DMS153 (cell line): Measurements from ENCODE around the gene ADAMTS1.

Experiments
- DNase-seq: peaks from one replicate; lab custom pipeline; 2025; lab: John Stamatoyannopoulos, UW

The ADAMTS1 gene

DNA sequence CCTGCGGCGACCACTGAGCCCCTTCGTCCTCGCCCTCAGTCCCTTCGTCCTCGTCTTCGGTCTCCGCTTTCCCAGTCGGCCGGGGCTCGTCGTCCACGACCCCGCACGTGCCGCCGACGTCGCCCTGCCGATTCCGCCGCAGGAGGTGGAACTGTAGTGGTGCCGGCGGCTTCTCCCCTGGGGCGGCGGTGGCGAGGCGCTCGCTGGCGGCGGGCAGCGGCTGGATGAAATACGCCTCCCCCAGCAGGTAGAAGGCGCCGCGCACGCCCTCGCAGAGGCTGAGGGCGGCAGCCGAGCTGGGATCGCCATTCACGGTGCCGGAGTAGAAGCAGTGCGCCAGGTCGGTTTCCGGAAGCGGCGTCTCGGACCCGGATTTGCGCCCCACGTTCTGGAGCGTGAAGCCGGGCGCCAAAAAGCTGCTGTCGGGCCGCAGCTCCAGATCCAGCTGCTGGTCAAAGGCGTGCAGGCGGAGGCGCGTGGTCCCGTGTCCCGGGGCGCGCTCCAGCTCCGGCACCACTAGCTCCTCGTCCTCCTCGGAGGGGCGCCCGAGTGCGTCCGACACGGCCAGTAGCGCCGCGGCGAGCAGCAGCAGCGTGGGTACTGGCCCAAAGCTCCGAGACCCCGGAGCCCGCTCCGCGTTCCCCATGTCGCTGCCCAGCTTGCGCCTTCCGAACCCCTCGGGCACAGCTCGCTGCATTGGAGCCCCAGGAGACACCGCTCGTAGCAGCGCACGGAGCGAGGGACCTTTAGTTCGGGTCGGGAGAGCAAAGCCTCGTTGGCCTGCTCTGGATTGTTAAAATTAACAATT, 747 bp downstream of the ADAMTS1 start:
- no peak for DNase-seq

DNA sequence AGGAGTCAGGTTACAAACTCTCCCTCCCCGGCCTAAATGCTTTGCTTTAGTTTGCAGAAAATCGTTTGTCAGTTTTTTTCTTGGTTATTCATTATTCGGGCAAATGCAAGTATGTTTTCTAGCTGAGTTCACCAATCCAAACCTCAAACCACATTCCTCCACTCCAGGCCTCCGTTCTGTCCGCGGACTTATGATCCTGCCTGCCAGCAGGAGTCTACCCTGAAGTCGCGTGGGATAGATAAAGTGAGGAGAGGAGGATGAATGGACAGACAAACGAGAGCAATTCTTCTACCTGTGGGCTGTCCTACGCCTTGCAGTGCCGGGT, 1.3 kb downstream of the ADAMTS1 start:
- DNase-seq: no peak

DNA sequence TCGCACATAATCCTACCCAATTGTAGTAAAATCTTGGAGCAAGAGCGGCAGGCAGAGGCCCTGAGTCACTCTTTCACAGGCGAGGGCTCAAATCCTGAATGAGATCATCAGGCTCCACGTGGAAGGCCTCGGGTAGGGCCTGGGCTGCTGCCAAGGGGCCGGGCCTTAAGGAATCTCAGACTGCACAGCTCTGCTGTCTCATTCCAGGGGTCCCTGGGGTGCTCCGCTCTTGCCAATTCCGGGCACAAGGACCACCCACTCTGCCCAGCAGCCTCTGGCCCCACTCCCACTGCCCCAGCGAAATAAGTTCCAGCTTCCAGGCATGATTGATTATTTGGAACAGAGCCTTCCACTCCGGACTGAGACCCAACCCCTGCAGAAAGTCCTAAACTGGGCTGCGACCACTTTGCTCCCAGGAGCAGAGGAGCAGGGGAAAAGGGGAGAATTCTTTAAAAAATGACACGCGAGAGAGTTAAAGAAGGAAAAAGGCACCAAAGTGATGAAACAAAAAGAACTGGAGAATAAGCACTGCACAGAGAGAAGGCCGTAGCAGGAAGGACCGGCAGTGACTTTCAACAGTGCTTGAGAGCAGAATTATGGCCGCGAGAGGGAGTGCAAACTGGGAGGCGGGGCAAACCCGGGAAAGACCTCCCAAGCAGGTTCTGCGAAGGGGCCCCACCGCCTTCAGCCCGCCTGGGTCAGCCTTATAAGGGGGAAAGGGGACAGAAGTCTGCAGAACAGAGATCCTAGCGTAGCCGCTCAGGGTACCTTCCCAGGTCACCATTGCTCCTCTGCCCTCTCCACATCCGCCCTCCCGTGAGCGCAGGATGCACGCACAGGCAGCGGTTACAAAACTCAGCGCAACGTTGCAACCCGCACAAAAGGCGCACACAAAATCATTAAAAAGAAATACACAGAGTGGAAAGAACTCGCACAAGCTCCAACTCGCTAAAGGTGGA, 2.0 kb downstream of the ADAMTS1 start:
- no peak for DNase-seq

DNA sequence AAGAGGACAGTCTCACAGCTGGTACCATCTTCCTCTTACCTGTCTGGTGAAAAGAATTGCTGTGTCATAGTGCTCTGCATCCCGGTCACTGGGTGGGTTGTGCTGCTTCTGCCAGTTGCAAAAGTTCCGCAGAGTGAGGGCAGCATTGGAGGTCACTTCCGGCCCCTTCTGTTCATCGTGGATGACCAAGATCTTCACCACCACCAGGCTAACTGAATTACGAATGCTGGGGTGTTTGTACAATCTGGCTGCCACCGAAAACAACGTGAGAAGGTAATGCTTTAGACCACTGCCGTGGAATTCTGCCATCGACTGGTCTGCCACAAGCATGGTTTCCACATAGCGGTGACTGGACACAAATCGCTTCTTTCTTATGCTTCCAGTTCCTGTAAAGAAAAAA, 2.9 kb downstream of the ADAMTS1 start:
- no peak for DNase-seq

DNA sequence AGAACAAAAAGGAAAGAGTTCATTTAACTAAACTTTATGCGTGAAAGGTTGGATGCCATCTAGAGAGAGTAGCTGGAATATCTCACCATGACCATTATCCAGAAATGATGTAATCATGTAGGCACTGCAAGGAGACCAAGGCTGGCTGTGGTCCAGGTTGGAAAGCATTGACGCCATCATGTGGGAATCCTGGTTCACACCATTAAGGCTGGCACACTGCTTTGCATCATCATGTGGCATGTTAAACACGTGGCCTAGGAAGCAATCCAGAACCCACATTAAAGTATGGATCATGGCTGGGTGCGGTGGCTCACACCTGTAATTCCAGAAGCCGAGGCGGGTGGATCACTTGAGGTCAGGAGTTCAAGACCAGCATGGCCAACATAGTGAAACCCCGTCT, 4.3 kb downstream of the ADAMTS1 start:
- DNase-seq: peak; percentile 9

DNA sequence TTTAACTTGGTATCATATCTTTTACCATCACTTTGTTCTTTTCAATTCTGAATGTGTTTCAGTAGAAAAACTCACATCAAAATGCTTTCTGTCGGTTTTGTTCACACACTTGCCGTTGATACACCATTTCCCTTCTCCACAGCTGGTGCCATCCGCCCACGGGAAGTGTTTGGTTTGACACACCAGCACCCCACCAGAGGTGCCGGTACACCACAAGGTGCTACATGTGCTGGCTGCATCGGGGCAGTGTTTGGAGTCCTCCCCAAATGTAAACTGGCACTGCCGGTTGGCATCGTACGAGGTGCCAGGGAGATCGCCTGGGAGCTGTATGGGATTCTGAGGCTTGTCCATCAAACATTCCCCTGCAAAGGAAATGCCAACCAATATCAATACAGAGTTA, 5.0 kb downstream of the ADAMTS1 start:
- no peak for DNase-seq

DNA sequence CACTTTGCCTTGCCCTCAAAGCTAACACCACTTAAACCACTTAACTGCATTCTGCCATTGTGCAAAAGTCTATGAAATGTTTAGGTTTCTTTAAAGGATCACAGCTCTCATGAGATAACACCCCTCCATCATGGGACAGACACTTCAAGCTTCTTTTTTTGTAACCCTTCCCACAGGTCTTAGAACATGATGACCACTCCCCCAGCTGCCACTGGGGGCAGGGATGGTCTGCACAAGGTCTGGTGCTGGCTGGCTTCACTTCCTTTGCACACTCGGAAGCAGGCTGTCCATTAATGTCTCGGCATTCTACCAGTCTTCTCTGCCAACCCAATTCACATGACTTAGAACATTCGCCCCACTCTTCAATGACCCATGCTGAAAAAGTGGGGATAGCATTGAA, 7.7 kb downstream of the ADAMTS1 start:
- DNase-seq: no peak

DNA sequence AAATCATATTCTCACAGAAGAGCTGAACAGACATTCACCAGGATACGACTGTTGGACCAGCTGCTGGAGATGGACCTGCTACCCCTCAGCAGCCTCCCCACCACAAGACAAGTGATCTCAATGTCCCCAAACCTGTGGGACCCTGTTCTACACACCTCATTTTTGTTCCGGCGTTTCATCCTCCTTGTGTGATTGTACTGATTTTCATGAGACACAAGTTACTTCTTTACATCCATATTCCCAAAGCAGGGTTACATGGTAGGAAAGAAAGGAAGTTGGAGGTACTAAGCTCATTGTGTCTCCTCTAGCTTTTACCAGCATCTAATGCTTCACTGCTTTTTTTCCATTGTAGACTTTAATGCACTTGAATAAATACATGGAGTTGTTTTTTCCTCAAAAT, 8.7 kb downstream of the ADAMTS1 start:
- DNase-seq: no peak

DNA sequence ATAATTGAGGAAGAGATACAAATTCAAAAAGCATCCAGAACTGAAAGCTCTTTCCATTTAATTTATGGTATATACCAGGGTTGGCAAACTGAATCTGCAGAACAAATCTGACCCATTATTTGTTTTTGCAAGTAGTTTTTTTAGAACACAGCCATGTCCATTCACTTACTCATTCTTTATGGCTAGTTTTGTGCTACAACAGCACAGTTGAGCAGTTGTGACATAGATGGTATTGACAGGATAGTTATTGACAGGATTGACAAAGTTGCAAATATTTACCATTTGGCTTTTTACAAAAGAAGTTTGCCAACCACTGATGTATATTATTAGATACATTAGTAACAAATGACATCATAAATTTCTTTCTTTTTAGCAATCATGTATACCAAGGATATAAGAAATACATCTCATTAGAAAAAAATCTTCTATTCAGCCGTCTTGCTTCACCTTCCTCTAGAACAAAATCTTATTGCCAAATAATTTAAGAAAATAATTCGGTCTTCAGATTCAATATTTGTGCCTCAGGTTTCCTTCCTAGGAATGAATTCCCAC, 9.4 kb downstream of the ADAMTS1 start:
- DNase-seq: no peak

DNA sequence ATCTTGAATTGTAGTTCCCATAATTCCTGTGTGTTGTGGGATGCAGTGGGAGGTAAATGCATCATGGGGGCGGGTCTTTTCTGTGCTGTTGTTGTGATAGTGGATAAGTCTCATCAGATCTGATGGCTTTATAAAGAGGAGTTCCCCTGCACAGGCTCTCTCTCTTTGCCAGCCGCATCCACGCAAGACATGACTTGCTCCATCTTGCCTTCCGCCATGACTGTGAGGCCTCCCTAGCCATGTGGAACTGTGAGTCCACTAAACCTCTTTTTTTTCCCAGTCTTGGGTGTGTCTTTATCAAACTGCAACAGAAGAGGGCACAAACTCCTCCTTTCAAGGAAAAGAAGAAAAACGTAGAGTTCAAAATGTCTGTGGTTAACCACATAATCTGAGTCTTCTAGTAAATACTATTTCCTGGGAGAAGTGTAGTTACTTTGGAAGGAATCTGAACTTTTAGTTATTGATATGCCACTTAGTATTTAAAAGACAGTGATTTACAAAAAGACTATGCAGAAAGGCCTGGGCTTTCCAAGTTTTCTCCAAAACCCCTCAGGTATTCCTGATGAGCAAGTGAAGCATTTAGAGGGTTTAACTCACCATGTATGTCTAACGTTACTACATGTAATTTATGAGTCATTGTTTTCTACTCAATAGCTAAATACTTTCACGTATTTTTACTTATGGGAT, 10.0 kb downstream of the ADAMTS1 start:
- no peak for DNase-seq

DNA sequence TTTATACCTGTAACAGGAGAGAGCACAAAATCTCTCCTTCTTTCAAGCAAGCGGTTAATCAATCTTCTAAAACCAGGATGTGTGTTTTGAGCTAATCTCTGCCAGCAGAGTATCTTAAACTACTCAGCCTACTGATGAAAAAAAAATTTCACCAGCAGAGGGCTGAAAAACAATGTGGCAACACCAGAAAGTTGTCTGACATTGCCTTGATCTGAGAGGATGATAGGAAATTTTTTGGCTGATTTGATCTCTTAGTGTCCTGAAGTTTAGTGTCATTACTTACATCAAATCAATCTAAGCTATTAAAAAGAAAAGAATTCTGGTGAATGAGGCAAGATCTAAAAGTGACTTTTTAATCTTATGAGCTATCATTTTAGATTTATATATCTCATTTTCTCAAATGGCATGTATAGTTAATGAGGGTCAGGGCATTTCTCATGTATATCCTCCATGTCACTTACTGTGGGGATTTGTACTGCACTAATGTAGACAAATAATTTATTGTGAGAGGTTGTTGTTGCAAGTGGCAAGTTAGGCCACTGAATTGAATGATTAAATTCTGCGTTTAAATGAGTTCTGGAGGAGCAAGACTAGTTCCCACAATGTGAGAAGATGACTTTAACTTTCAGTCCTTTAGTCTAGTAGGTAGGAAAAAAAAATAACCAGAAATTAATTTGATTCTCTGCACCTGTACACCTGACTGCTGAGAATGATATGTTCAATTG, 10.9 kb downstream of the ADAMTS1 start:
- no peak for DNase-seq

DNA sequence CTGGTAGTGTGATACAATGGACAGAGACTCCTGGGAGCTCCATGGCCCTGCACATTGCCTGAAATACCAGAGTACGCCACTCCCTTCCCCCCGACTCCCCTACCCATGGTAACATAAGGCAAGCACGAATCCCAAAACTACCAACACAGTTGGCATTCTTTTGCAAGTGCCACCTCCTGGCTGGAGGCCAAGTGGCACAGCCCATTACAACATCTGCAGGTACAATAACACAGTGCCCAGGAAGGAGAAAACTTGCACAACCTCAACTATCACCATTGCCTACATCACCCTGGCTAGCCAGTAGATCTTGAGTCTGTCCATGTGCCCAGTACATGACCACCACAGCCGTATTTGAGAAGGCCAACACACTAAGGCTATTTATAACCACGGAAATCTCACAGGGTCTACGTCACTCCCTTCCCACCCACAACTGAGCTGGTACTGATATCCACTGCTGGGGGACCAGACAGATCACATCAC, 11.7 kb downstream of the ADAMTS1 start:
- DNase-seq: no peak

DNA sequence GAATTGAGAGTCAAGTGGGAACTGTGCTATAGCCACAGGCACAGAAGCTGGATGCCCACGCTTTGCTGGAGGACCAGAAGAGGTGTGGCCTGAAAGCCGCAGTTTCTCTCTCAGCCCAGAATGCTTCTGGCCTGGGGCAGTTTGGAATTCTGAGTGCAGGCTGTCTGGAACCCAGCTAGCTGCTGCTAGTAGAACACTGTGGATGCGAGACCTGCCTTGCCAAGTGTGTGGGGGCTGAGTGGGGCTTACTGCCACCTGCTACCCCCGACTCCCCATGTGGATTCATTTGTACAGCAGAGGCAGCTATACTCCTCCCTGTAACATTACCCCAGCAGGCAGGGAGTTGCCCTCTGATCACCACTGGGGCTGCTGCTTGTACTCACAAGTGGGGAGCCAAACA, 12.2 kb downstream of the ADAMTS1 start:
- no peak for DNase-seq

DNA sequence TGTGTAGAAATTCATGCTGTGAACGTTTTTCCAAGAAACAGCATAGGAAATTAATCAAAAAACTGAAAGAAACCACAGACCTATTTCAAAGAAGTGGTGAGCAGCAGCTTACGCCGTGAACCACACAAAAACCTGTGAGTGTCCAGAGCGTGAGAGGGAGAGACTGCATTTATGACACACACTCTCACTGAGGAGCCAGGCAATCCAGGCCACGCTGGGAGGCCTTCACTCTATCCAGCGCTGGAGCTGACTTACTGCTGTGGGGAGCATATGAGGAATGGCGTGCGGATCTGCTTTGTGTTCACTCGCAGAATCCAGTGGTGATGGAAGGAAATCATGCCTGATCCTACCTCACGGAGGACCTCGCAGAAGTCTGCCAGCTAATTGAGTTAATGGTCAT, 12.7 kb downstream of the ADAMTS1 start:
- DNase-seq: no peak

DNA sequence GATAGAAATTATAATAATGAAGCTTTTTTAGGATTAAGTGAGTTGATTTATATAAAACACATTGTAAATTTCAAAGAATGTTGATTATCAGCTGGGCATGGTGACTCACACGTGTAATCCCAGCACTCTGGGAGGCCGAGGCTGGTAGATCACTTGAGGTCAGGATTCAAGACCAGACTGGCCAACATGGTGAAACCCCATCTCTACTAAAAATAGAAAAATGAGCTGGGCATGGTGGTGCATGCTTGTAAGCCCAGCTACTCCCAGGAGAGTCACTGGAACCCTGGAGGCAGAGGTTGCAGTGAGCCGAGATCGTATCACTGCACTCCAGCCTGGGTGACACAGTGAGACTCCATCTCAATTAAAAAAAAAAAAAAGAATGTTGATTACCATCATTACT, 18.4 kb downstream of the ADAMTS1 start:
- no peak for DNase-seq

DNA sequence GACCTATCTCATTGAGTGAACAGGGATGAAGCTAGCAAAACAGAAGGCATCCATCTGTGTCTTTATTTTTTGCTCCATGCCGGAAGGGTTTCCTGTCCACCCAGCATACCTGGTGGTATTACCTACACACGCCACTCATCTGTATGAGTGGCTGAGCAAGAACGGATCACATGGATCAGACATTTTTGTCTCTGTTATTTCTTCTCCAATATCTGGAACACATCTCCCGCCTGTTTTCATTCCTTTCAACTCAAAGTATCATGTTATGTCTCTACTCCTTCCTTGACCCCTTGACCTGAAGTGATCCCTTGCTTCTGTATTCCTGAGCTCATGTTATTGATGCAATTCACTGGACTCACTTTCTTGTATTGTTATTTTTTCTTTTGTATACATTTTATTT, 24.7 kb downstream of the ADAMTS1 start:
- no peak for DNase-seq

DNA sequence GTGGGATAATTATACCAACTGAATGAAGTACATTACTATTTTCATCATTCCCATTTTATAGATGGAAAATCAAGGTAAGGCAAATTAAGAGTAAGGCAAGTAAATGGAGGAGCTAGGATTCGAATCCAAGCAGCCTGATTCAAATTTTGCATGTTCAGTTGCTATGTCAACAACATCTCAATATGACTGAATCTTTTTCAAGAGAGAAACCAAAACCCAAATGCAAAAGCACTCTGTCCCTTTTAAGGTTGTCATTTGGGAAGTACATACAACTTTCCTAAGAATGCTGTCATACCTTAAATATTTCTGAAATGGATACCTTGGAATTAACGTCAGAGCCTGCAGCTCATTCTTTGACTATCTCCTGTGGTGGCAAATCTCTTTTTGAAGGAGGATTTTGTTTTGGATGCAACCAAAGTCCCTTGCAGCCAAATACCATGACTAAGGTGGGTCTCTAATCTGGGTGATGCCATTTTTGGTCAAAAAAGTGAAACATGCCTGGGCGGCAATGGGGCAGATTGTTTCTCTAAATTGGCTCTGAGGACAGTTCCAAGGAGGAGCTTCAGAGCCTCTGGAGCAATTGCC, 25.4 kb downstream of the ADAMTS1 start:
- no peak for DNase-seq

DNA sequence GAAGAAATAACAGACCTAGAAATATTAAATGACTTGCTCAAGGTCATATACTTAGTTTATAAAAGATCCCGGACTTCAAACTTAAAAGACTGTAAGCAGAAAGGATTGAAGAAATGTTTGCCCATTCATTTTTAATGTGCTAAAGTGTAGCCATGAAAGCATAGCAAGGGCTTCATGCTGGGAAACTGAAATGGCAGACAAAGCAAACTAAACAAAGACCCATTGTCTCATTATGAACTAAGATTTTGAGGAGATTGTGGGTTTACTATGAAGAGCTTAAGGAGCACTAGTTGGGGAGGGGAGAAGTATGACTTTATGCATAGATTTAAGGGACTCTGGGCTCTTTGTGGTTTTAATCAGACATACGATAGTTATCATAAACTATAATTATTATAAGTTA, 26.3 kb downstream of the ADAMTS1 start:
- no peak for DNase-seq

DNA sequence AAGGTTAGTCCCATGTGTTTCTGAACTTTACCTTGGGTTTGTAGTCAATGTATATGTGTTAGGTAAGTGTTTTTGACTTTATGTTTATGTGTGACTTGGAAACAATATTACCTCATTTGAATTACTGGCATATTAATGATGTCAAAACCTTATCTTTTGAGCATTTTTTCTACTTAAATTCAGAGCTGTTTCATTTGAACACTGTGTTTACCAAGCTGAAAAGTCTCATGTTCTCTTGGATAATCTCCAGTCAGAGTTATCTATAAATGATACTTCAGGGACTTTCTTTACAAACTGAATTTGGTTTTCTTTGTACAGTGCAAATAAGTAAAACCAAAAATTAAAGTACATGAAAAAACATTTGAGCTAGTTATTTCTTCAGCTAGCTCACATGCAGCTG, 30.0 kb downstream of the ADAMTS1 start:
- no peak for DNase-seq

DNA sequence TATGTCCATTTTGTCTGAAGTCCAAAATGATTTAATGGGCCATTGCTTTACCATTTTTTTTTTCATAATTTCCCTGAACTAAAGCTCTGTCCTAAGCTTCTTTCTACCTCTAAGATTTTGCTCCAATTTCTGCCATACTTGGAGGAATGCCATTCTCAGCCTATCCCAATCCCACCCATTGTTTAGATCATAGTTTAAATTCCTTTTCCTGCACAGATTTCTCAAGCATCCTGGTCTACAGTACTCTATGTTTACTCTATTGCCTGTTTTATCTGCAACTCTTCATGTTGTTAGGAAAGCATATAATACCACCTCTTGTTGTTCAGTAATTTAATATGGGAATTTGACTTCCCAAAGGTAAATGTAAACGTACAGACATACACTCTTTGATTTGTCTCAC, 30.8 kb downstream of the ADAMTS1 start:
- no peak for DNase-seq

DNA sequence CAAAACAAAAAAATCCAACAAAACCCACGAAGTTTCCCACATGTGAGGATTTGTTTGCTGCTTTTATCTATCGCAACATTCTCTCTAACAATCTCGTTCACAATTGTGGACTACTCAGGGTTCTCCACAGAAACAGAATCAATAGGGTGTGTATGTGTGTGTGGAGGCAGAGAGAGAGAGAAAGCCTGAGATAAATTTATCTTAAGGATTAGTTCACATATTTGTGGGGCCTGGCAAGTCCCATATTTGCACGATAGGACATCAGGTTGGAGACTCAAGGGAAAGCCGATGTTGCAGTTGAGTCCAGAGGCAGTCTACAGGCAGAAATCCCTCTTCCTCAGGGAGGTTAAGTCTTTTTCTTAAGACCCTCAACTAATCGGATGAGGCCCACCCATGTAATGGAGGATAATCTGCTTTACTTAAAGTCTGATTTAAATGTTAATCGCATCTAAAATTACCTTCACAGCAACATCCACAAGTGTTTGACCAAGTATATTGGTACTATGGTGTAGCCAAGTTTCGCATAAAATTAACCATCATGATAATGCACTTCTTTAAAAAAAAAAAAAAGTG, 31.7 kb downstream of the ADAMTS1 start:
- DNase-seq: no peak
